Stimulated activated CD4-positive, alpha-beta T cell treated with anti-CD3 and anti-CD28 coated beads, Interleukin-4, amount 100 ng/mL, for 1 hour (primary cell): ENCODE measurements around the gene NDUFS4.
"Not testable (repeated sequence)": the region's sequence is repeated elsewhere in the genome, so short reads cannot be mapped to it uniquely, and the experiment has no call there.

Experiments
- DNase-seq: peaks from one replicate; pipeline ENCODE4 v3.0.0-alpha.2; 2020

NDUFS4 gene

DNA sequence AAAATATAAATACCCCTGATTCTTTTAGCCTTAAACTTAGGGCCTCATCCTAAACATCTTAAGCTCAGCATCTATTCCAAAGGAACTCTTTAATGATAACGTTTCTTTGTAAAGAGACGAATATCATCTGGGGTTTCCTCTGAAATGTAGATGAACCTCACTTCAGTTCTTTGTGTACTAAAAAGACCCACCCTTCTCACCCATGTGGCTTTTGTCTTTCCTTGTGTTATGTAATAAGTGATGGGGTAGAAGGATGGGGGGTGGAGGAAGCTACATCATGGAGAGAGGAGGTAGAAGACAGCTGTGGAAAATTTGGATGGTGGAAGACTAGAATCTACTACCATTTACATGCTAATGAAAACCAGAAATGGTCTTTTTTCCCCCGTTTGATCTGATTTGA is 111.0 kb downstream of the NDUFS4 start:
- DNase-seq, result no peak

DNA sequence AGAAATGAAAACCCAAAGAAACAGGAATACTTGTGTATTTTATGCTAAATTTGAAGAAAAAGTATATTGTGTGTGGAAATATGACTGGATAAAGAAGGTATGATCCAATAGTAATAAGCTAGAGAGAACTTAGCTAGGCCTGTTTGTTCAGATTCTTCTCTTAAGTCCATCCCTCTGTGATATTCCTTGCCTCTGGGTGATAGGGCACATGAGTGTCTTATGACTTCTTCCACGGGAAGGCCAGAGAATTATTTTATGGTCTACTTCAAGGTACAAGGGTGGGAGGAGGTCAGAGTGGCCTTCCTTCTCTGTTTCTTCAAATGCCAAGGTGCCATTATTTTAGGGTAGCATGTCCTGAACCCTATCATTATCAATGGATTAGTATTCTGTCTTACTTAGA is 113.7 kb downstream of the NDUFS4 start:
- DNase-seq, result no peak

DNA sequence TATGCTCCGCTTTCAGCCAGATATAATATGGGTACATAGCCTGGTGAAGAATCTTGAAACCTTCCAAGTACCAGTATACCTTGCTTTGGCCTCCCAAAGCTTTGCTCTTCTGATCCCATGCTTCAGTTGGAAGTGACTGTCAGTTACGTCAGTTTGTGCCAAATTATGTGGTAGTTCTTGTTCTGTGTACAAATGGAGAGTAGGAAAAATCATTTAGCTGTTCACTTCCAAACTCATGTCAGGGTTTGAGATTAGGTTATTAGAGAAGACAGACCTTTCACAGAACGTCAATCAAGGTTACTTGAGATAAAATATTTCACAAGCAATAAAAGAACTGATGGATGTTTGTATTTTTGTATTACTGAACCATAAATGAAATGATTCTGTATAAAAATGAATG is 117.2 kb downstream of the NDUFS4 start:
- DNase-seq, result no peak

DNA sequence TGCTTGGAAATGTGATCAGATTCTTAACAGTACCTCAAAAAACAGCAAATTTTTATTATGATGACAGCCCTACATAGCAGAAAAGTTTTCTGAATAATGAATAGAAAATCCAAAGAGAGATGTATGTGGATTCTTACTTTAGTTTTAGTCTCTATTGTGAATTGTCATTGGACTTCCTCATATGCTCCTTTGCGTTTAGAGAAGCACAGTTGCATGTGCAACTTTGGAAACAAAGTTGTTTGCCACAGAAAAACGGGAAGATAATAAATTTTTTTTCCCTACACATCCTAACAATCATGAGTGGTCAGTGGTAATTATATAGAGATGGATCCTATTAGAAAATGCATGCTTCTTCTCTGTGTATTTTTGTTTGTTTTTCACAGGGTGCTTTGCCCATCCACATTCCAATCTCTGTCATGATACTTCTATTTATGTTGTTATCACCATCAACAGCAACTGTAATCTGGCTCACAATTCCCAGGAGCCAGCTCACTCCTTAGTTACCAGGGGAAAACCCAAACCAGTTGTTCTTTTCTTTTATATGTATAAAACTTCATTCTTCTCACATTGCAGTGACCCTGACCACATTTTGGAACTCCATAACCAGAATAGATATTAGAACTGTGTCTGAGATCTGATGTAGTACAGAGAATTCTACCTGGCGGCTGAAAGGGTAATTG is 118.7 kb downstream of the NDUFS4 start:
- DNase-seq, result no peak

DNA sequence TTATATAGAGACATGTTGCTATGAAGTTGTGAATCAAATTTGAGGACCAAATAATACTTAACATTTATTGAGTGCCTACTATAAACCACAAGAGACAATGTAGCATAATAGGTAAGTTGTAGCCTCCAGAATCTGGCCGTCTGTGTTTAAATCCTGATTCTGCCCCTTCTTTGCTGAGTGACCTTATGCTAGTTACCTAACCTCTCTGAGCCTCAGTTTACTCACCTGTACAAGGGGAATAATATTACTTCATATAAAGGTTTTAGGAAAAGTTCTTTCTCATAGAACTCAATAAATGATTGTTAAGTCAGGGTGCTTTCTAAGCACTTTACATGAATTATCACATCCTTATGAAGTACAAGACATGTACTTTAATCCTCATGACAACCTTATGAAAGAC is 120.6 kb downstream of the NDUFS4 start:
- DNase-seq, result no peak

GRCh38 chr5:53691014-53691413 is 130.6 kb downstream of the NDUFS4 start:
- DNase-seq, result no peak

GRCh38 chr5:53694520-53695022 is 134.1 kb downstream of the NDUFS4 start:
- DNase-seq, result no peak

DNA sequence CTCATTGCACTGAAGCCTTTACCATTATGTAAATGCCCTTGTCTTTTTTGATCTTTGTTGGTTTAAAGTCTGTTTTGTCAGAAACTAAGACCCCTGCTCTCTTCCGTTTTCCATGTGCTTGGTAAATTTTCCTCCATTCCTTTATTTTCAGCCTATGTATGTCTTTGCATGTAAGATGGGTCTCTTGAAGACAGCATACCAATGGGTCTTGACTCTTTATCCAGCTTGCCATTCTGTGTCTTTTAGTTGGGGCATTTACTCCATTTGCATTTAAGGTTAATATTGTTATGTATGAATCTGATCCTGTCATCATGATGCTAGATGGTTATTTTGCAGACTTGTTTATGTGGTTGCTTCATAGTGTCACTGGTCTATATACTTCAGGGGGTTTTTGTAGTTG is 150.0 kb downstream of the NDUFS4 start:
- DNase-seq, result not testable (repeated sequence)

DNA sequence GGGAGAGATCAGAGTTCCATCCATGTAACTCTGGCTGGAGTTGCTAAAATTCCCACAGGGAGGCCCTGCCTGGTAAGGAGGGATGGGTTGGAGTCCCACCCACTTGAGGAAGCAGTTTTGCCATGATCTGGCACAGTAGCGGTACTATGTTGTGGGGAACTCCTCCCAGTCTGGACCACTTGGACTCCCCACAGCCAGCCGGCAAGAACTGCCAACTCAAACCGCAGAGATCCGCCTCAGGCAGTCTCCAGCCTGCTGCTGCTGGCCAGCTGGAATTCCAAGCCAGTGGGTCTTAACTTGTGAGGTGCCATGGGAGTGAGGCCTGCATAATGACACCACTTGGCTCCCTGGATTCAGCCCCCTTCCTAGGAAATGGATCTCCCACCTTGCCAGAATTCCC is 151.9 kb downstream of the NDUFS4 start:
- DNase-seq, result no peak

GRCh38 chr5:53713978-53714666 is 153.7 kb downstream of the NDUFS4 start:
- no peak for DNase-seq

GRCh38 chr5:53714667-53715010 is 154.2 kb downstream of the NDUFS4 start:
- DNase-seq, result no peak

DNA sequence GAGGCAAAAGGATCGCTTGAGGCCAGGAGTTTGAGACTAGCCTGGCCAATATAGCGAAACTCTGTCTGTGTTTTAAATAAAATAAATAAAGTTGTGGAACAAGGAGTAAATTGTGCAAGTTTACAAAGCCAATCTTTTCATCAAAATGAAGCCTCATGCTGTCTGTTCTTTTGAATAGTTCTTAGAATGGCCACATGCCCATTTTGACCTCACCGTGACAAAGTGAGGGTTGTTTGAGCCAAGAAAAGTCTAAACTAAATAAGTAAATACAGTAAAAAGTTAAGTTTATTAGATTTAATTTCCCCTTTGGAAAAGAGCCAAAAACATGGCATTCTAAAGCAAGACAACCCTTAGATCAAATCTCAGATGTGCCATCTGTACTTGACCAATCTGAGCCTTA is 165.7 kb downstream of the NDUFS4 start:
- no peak for DNase-seq

GRCh38 chr5:53730943-53731342 is 170.5 kb downstream of the NDUFS4 start:
- DNase-seq, result no peak
